HFFc6 (cell line): ENCODE data around the gene ZFTA. TPM values are rescaled to one million over a fixed set of nuclear protein-coding genes. Genes with fewer than 3 reads are reported as not detected.

Source experiments
- DNase-seq: peaks from one replicate; pipeline ENCODE4 v3.0.0-alpha.2; 2018
- H3K27ac Mint-ChIP-seq: 2 replicates; pipeline ENCODE4 v1.8.0; 2020; ENCODE audit warnings: mild to moderate bottlenecking, mixed read lengths
- H3K27me3 Mint-ChIP-seq: 2 replicates; pipeline ENCODE4 v1.8.0; 2021; ENCODE audit warnings: mild to moderate bottlenecking, moderate library complexity, mixed read lengths; ENCODE audit not compliant: insufficient read depth
- H3K36me3 Mint-ChIP-seq: 2 replicates; pipeline ENCODE4 v1.8.0; 2021; ENCODE audit warnings: low read depth, mixed read lengths
- H3K4me1 Mint-ChIP-seq: 2 replicates; pipeline ENCODE4 v1.8.0; 2020; ENCODE audit warnings: low read depth, mixed read lengths
- H3K4me3 Mint-ChIP-seq: 2 replicates; pipeline ENCODE4 v1.8.0; 2020; ENCODE audit warnings: mild to moderate bottlenecking, moderate library complexity, mixed read lengths
- H3K9me3 Mint-ChIP-seq: 2 replicates; pipeline ENCODE4 v1.8.0; 2020; ENCODE audit warnings: mild to moderate bottlenecking, mixed read lengths
- CTCF ChIP-seq: fragments of 200-600 bp; sonication (generic); IDR thresholded peaks from 2 replicates; pipeline ENCODE4 v1.5.0; 2021; ENCODE audit warnings: antibody characterized with exemption, mild to moderate bottlenecking
- total RNA-seq, 6 experiments: library from RNA; stranded (reverse); fragmentation: NEBNext Ultra II Directional; extraction: Animal tissue kit (Norgen Biotek cat#: 25700); gene quantifications; 2 replicates in 1 of 6; 3 replicates in 5 of 6; pipeline ENCODE4 v1.2.3, GENCODE V29; 2021

ZFTA gene
- total RNA-seq, 6 experiments from 2014 or later = 18.4 to 21.0 (median 19.5) TPM

- no peaks in the 10 kb centered on the region for H3K36me3 Mint-ChIP-seq
- H3K9me3 Mint-ChIP-seq = no peaks in the 10 kb centered on the region
- no peak overlapping the region for H3K4me3 Mint-ChIP-seq
- no peak for TF ChIP-seq CTCF
- H3K27me3 Mint-ChIP-seq = no peaks in the 10 kb centered on the region; the same call in 1 of the 2 replicates
- no peak for DNase-seq
- peaks cover 15% of the 10 kb centered on the region for H3K4me1 Mint-ChIP-seq
- H3K27ac Mint-ChIP-seq = no peak overlapping the region
Measured at GRCh38 chr11:63764340-63764678, 4.3 kb downstream of the ZFTA start.

- TF ChIP-seq CTCF = no peak
- Mint-ChIP-seq H3K27me3 (no peaks in the 10 kb centered on the region; the same call in 1 of the 2 replicates), H3K4me1 (peaks cover 15% of the 10 kb centered on the region), H3K4me3 (no peak overlapping the region), H3K36me3 (no peaks in the 10 kb centered on the region), H3K27ac (no peak overlapping the region), H3K9me3 (no peaks in the 10 kb centered on the region)
- DNase-seq = no peak
Measured at GRCh38 chr11:63763496-63764339, 4.9 kb downstream of the ZFTA start.

GRCh38 chr11:63762654-63763495 is 5.7 kb downstream of the ZFTA start:
- Mint-ChIP-seq H3K27me3 (no peaks in the 10 kb centered on the region; the same call in 1 of the 2 replicates), H3K27ac (no peak overlapping the region), H3K4me1 (peaks cover 15% of the 10 kb centered on the region), H3K4me3 (no peak overlapping the region), H3K36me3 (peaks cover 8% of the 10 kb centered on the region; the same call in 1 of the 2 replicates), H3K9me3 (no peaks in the 10 kb centered on the region)
- DNase-seq = no peak
- TF ChIP-seq CTCF = no peak

- H3K4me1 Mint-ChIP-seq = peaks cover 11% of the 10 kb centered on the region
- H3K4me3 Mint-ChIP-seq = no peak overlapping the region
- TF ChIP-seq CTCF = no peak
- peaks cover 9% of the 10 kb centered on the region; the same call in 1 of the 2 replicates for H3K36me3 Mint-ChIP-seq
- H3K27me3 Mint-ChIP-seq = no peaks in the 10 kb centered on the region
- no peaks in the 10 kb centered on the region for H3K9me3 Mint-ChIP-seq
- no peak overlapping the region for H3K27ac Mint-ChIP-seq
- DNase-seq = no peak
Measured at GRCh38 chr11:63761931-63762653, 6.5 kb downstream of the ZFTA start.

- Mint-ChIP-seq H3K4me1 (peaks cover 2% of the 10 kb centered on the region), H3K27ac (no peak overlapping the region; the same call in 1 of the 2 replicates), H3K27me3 (no peaks in the 10 kb centered on the region), H3K36me3 (peaks cover 9% of the 10 kb centered on the region; the same call in 1 of the 2 replicates), H3K4me3 (no peak overlapping the region), H3K9me3 (no peaks in the 10 kb centered on the region)
- no peak for TF ChIP-seq CTCF
- DNase-seq = no peak
Measured at GRCh38 chr11:63761188-63761587, 7.4 kb downstream of the ZFTA start.
